Parathyroid adenoma (tissue), 2 donors: ENCODE results near the gene SMCO3.
A peak's percentile ranks its signal among the peaks of the same experiment; 100 is the strongest.
"Not testable (repeated sequence)": the region's sequence is repeated elsewhere in the genome, so short reads cannot be mapped to it uniquely, and the experiment has no call there.

Source experiments
- H2AFZ ChIP-seq: fragments of 300-600 bp; sonication (generic); one replicate; pipeline ENCODE4 v1.7.0; 2017; ENCODE audit warnings: antibody characterized with exemption, mild to moderate bottlenecking
- H3K27ac ChIP-seq: fragments of 300-600 bp; sonication (generic); one replicate; pipeline ENCODE4 v1.7.0; 2017
- H3K27me3 ChIP-seq: fragments of 300-600 bp; sonication (generic); one replicate; pipeline ENCODE4 v1.7.0; 2017; ENCODE audit warnings: low read length; ENCODE audit not compliant: control insufficient read depth, insufficient read depth
- H3K36me3 ChIP-seq: fragments of 300-600 bp; sonication (generic); one replicate; pipeline ENCODE4 v1.7.0; 2017; ENCODE audit warnings: low read length; ENCODE audit not compliant: control insufficient read depth, insufficient read depth
- H3K4me1 ChIP-seq: fragments of 300-600 bp; sonication (generic); one replicate; pipeline ENCODE4 v1.7.0; 2017; ENCODE audit warnings: control low read depth
- H3K4me2 ChIP-seq: fragments of 300-600 bp; sonication (generic); one replicate; pipeline ENCODE4 v1.7.0; 2017; ENCODE audit warnings: low read length
- H3K4me3 ChIP-seq: fragments of 300-600 bp; sonication (generic); one replicate; pipeline ENCODE4 v1.7.0; 2017; ENCODE audit warnings: low read depth, low read length
- H3K79me2 ChIP-seq: fragments of 300-600 bp; sonication (generic); one replicate; pipeline ENCODE4 v1.7.0; 2017; ENCODE audit warnings: control low read depth
- H3K9ac ChIP-seq: fragments of 300-600 bp; sonication (generic); one replicate; pipeline ENCODE4 v1.7.0; 2017; ENCODE audit warnings: mild to moderate bottlenecking
- H3K9me3 ChIP-seq: fragments of 300-600 bp; sonication (generic); one replicate; pipeline ENCODE4 v1.7.0; 2017; ENCODE audit warnings: low read length; ENCODE audit not compliant: control insufficient read depth
- TF ChIP-seq, protein P1 (sequence below): fragments of 300-600 bp; sonication (generic); IDR thresholded peaks from one replicate; pipeline ENCODE4 v1.7.0; 2017; ENCODE audit warnings: antibody characterized with exemption, mild to moderate bottlenecking
- donor health status: primary hyperparathyroidism.

The SMCO3 gene

DNA sequence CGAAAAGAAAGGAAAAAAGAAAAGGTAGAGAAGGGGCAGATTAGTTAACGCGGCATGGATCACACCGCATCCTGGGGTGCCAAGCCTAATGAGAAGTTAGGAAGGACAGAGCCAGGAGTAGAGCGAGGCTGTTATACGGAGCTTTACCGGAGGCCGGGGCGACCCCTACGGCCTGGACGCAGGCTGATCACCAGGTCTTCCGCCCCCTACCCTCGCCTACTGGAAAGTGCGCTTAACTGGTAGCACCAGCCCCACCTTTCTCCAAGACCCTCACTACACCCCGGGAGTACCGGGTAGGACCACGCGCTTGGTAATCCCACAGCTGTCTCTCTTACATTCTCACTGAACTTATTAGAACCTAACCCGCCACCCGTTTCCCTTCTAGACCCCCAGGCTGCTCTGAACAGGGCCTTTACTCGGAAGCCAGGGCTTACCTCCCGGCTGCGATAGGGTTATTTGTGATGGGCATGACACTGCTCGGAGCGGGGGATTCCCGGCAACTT, 44.5 kb downstream of the SMCO3 start:
- Histone ChIP-seq H3K36me3 (no peaks in the 10 kb centered on the region), H3K9me3 (no peaks in the 10 kb centered on the region), H3K9ac (peak overlapping the region; percentile 59), H3K4me3 (peak overlapping the region; percentile 97), H3K4me2 (peak overlapping the region; percentile 98), H3K27me3 (no peaks in the 10 kb centered on the region), H2AFZ (peak overlapping the region; percentile 90), H3K4me1 (peaks cover 3% of the 10 kb centered on the region), H3K79me2 (peaks cover 7% of the 10 kb centered on the region), H3K27ac (peak overlapping the region; percentile 98)
- TF ChIP-seq, protein P1, sequence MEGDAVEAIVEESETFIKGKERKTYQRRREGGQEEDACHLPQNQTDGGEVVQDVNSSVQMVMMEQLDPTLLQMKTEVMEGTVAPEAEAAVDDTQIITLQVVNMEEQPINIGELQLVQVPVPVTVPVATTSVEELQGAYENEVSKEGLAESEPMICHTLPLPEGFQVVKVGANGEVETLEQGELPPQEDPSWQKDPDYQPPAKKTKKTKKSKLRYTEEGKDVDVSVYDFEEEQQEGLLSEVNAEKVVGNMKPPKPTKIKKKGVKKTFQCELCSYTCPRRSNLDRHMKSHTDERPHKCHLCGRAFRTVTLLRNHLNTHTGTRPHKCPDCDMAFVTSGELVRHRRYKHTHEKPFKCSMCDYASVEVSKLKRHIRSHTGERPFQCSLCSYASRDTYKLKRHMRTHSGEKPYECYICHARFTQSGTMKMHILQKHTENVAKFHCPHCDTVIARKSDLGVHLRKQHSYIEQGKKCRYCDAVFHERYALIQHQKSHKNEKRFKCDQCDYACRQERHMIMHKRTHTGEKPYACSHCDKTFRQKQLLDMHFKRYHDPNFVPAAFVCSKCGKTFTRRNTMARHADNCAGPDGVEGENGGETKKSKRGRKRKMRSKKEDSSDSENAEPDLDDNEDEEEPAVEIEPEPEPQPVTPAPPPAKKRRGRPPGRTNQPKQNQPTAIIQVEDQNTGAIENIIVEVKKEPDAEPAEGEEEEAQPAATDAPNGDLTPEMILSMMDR = no peak

DNA sequence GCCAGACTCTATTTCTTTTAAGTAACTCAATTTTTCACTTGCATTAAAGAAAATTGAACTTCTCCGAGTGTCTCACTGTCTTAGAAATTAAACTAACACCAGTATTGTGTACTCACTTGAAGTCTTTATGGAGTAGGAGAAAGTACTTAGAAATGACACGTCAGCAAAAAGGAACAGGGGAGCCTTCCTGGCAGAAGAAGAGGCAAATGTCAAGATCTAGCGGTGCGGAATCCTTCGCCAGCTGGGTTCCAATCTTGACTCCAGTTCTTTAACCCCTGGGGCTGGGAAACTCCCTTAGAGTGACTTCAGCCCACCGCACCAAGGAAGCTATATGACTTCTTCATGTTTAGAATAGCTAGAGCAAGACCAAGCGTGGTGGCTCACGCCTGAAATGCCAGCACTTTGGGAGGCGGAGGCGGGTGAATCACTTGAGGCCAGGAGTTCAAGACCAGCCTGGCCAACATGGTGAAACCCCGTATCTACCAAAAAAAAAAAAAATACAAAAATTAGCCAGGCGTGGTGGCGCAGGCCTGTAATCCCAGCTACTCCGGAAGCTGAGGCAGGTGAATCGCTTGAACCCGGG, 45.1 kb downstream of the SMCO3 start:
- TF ChIP-seq, protein P1 = no peak
- Histone ChIP-seq H3K4me3 (peak overlapping the region; percentile 97), H3K4me2 (peak overlapping the region; percentile 98), H3K4me1 (peaks cover 3% of the 10 kb centered on the region), H3K36me3 (no peaks in the 10 kb centered on the region), H3K9ac (peak overlapping the region; percentile 59), H3K27me3 (no peaks in the 10 kb centered on the region), H3K79me2 (peaks cover 7% of the 10 kb centered on the region), H2AFZ (peak overlapping the region; percentile 90), H3K27ac (peak overlapping the region; percentile 98), H3K9me3 (no peaks in the 10 kb centered on the region)

DNA sequence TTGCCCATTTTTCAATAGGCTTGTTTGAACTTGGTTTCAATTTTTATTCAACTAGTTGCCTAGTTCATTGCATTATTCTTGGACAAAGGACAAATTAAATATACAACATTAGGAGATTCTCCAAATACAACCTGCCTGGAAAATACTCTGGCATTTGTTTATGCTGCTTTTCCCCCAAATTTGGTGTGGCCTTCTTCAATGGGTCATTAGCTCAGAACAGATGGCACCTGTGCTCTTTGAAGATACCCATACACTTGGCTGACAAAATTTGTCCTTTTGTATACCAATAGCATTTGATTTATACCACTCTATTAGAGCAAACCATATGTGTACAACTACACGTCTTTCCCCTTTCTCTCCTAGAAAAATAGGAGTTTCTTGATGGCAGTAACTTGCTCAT, 46.4 kb downstream of the SMCO3 start:
- no peak overlapping the region for H3K27ac ChIP-seq
- no peak overlapping the region for H3K9ac ChIP-seq
- H2AFZ ChIP-seq = no peak overlapping the region
- H3K4me3 ChIP-seq = no peak overlapping the region
- H3K9me3 ChIP-seq = no peaks in the 10 kb centered on the region
- no peak overlapping the region for H3K4me2 ChIP-seq
- H3K27me3 ChIP-seq = no peaks in the 10 kb centered on the region
- no peaks in the 10 kb centered on the region for H3K36me3 ChIP-seq
- H3K4me1 ChIP-seq = no peaks in the 10 kb centered on the region
- H3K79me2 ChIP-seq = peaks cover 7% of the 10 kb centered on the region
- TF ChIP-seq, protein P1 = no peak

DNA sequence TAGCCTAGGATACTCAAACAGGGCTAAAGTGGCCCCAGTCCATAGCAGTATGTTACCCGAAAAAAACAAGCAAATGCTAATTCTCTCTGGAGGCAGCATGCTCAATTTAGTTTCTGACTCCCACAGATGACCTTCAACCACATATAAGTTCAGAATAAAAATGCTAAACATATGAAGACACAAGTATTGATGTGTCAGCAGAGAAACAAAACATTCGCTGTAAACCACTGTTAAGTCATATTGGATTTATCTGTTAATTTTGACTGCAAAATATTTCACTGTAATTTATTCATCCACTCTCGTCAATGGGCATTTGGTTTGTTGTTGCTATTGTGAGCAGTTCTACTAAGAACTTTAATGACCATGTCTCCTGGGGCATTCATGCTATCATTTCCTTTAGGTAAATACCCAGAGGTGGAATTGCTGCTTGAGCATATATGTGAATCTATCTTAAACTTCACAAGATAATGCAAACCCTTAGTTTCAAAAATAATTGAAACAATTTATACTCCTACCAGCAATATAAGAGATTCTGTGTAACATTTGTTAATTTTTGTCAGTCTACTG, 47.2 kb downstream of the SMCO3 start:
- Histone ChIP-seq H3K9me3 (no peaks in the 10 kb centered on the region), H3K79me2 (peaks cover 7% of the 10 kb centered on the region), H3K36me3 (no peaks in the 10 kb centered on the region), H3K4me1 (no peaks in the 10 kb centered on the region), H3K4me2 (no peak overlapping the region), H3K4me3 (no peak overlapping the region), H2AFZ (no peak overlapping the region), H3K27ac (no peak overlapping the region), H3K9ac (no peak overlapping the region), H3K27me3 (no peaks in the 10 kb centered on the region)
- TF ChIP-seq, protein P1 = no peak

DNA sequence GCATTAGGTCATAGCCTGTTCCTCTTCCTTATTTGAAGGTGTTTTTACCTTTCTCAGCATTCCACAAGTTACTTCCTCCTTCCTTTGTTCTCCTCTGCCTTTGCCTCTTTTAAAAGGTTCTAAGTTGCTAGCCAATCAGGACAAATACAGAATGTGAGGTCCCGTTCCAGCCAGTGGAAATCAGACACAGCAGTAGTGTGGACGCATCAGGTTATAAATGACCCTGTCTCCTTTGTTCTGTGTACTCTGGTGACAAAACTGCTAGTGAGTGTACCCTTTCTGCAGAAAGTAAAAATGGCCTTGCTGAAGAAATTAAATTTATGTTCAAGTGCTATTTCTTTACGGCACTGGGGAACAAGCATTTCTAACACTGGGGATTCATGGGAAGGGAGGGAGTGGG, 48.0 kb downstream of the SMCO3 start:
- not testable (repeated sequence) for H3K9ac ChIP-seq, H3K4me3 ChIP-seq, H3K27ac ChIP-seq, H2AFZ ChIP-seq, H3K4me1 ChIP-seq, H3K9me3 ChIP-seq, H3K27me3 ChIP-seq, H3K4me2 ChIP-seq, H3K79me2 ChIP-seq, H3K36me3 ChIP-seq
